B cell (primary cell): ENCODE data around the gene MRPL16. TPM values are rescaled to one million over a fixed set of nuclear protein-coding genes. Genes with fewer than 3 reads are reported as not detected.

Experiments used
- ATAC-seq: fragments of 200-7000 bp; cut with Tn5 transposase; one replicate; pipeline ENCODE4 v1.10.0; 2021; ENCODE audit warnings: low read depth, mild to moderate bottlenecking, moderate number of reproducible peaks, moderate library complexity
- CTCF ChIA-PET: fragments of 350-600 bp; sonication (Branson Sonifier 250); formaldehyde crosslinking; loops from one replicate; lab custom pipeline; 2021; ENCODE audit warnings: antibody characterized with exemption, inconsistent platforms; lab: Charles Lee
- POLR2A ChIA-PET: fragments of 350-600 bp; sonication (Branson Sonifier 250); formaldehyde crosslinking; loops from one replicate; lab custom pipeline; 2021; ENCODE audit warnings: antibody characterized with exemption; lab: Charles Lee
- DNase-seq: peaks from one replicate; pipeline ENCODE4 v3.0.0; 2013
- H2AFZ ChIP-seq: 2 replicates; pipeline ENCODE4 v1.6.1; 2012; ENCODE audit warnings: mild to moderate bottlenecking, low read depth, low read length; ENCODE audit not compliant: insufficient read depth, poor library complexity, severe bottlenecking
- H3K27ac ChIP-seq, 2 donors: 1 replicate in 1 of 2; 2 replicates in 1 of 2; pipeline ENCODE4 v1.5.1; 2012 to 2013; ENCODE audit warnings: low read length in 2 of 2, mild to moderate bottlenecking in 2 of 2, moderate library complexity in 1 of 2
- H3K27me3 ChIP-seq, 4 experiments: fragments of 200-600 bp in 1 of 4; sonication (generic) in 1 of 4; replicated peaks in 1 of 4; 1 replicate in 2 of 4; 2 replicates in 2 of 4; pipeline versions ENCODE4 v1.6.1 to v1.7.0; 2013 to 2016; ENCODE audit warnings: low read length in 3 of 4, mild to moderate bottlenecking in 2 of 4, mixed read lengths in 1 of 4, moderate library complexity in 1 of 4; ENCODE audit not compliant: insufficient read depth in 4 of 4, control insufficient read depth in 3 of 4; ENCODE audit errors: control extremely low read depth in 1 of 4
- H3K36me3 ChIP-seq, 2 experiments: replicated peaks in 1 of 2; 1 replicate in 1 of 2; 2 replicates in 1 of 2; pipeline versions ENCODE4 v1.6.1 to v1.7.1; 2013; ENCODE audit warnings: low read length in 1 of 2; ENCODE audit not compliant: insufficient read depth in 2 of 2, control insufficient read depth in 1 of 2; ENCODE audit errors: control extremely low read depth in 1 of 2, extremely low read depth in 1 of 2
- H3K4me1 ChIP-seq, 2 donors: fragments of 200-600 bp in 1 of 2; sonication (generic) in 1 of 2; 1 replicate in 1 of 2; 2 replicates in 1 of 2; pipeline versions ENCODE4 v1.5.1 to v1.6.1; 2013 to 2017; ENCODE audit warnings: low read length in 2 of 2; ENCODE audit not compliant: control insufficient read depth in 2 of 2, insufficient read depth in 2 of 2
- H3K4me2 ChIP-seq: replicated peaks from 2 replicates; pipeline ENCODE3; 2012; ENCODE audit warnings: mild to moderate bottlenecking, low read depth, low read length; ENCODE audit not compliant: poor library complexity, severe bottlenecking
- H3K4me3 ChIP-seq, 5 experiments: fragments of 200-600 bp in 1 of 5; sonication (generic) in 1 of 5; 1 replicate in 3 of 5; 2 replicates in 2 of 5; pipeline versions ENCODE4 v1.5.1 to v1.7.0; 2011 to 2016; ENCODE audit warnings: low read length in 4 of 5, mild to moderate bottlenecking in 4 of 5, low read depth in 2 of 5, control low read depth in 1 of 5, moderate library complexity in 1 of 5; ENCODE audit not compliant: insufficient read depth in 1 of 5; ENCODE audit errors: control extremely low read depth in 1 of 5, extremely low read depth in 1 of 5
- H3K79me2 ChIP-seq: fragments of 200-600 bp; sonication (generic); one replicate; pipeline ENCODE4 v1.6.0; 2016; ENCODE audit warnings: low read length; ENCODE audit not compliant: control insufficient read depth, insufficient read depth
- H3K9ac ChIP-seq: fragments of 200-600 bp; sonication (generic); 2 replicates; pipeline ENCODE4 v1.6.1; 2017; ENCODE audit warnings: mild to moderate bottlenecking, low read length, moderate library complexity
- H3K9me3 ChIP-seq, 3 donors: one replicate each; pipeline versions ENCODE4 v1.6.1 to v1.7.1; 2013; ENCODE audit warnings: low read length in 2 of 3; ENCODE audit not compliant: control insufficient read depth in 2 of 3, insufficient read depth in 1 of 3; ENCODE audit errors: control extremely low read depth in 1 of 3
- H4K20me1 ChIP-seq: 2 replicates; pipeline ENCODE4 v1.6.0; 2012; ENCODE audit warnings: mild to moderate bottlenecking, low read length; ENCODE audit not compliant: insufficient read depth, control insufficient read depth, poor library complexity, severe bottlenecking
- H3K27ac Mint-ChIP-seq: one replicate; pipeline ENCODE4 v1.8.0; 2021; ENCODE audit warnings: mixed read lengths
- H3K27me3 Mint-ChIP-seq: one replicate; pipeline ENCODE4 v1.8.0; 2021; ENCODE audit warnings: mixed read lengths
- H3K4me1 Mint-ChIP-seq: one replicate; pipeline ENCODE4 v1.8.0; 2021; ENCODE audit warnings: mixed read lengths
- H3K4me3 Mint-ChIP-seq: one replicate; pipeline ENCODE4 v1.8.0; 2021; ENCODE audit warnings: mixed read lengths
- H3K9me3 Mint-ChIP-seq: one replicate; pipeline ENCODE4 v1.8.0; 2022; ENCODE audit warnings: mixed read lengths; ENCODE audit not compliant: insufficient read depth
- EZH2 ChIP-seq: IDR thresholded peaks from 2 replicates; pipeline ENCODE4 v1.6.1; 2012; ENCODE audit warnings: borderline replicate concordance, low read depth, mild to moderate bottlenecking, moderate library complexity, low read length; ENCODE audit not compliant: insufficient read depth, poor library complexity, severe bottlenecking
- WGBS: methylation state at CpG from one replicate; pipeline ENCODE4 v1.1.5; 2013; ENCODE audit warnings: missing lambda C conversion rate; ENCODE audit not compliant: insufficient coverage; 5-methylcytosine and 5-hydroxymethylcytosine counted together
- intact Hi-C: fragments of 100-400 bp; cut with micrococcal nuclease; formaldehyde crosslinking; loops from one replicate; pipeline ENCODE4 v1.10.0; 2022
- polyA plus RNA-seq: library from polyadenylated mRNA; depleted of rRNA; stranded (reverse); fragments of >200 nt; gene quantifications from 2 replicates; pipeline ENCODE4 v1.2.3, GENCODE V29; 2012
- total RNA-seq, 2 donors: library from RNA; stranded (reverse); fragments of 120-200 nt in 1 of 2; gene quantifications; 1 replicate in 1 of 2; 2 replicates in 1 of 2; pipeline versions ENCODE4 v1.2.3 to v1.2.4, GENCODE V29; 2013 to 2022
- TF ChIP-seq, protein P1 (sequence below): fragments of 200-600 bp; IDR thresholded peaks from one replicate; pipeline ENCODE4 v1.8.0; 2022; ENCODE audit warnings: antibody characterized with exemption, mild to moderate bottlenecking

The MRPL16 gene
- total and polyA plus RNA-seq, 2 donors (not counting 1 experiment from before 2014, with no cell fraction given), result 38.3 to 41.0 TPM

GRCh38 chr11:59783632-59784090 is 26.9 kb downstream of the MRPL16 start:
- Histone ChIP-seq H4K20me1 (no peaks in the 10 kb centered on the region), H3K9me3 (no peaks in the 10 kb centered on the region), H3K79me2 (no peaks in the 10 kb centered on the region), H3K4me2 (no peak overlapping the region), H3K27ac (no peak overlapping the region), H3K4me1 (no peaks in the 10 kb centered on the region), H3K4me3 (no peak overlapping the region), H3K27me3 (no peaks in the 10 kb centered on the region), H2AFZ (no peak overlapping the region), H3K9ac (no peak overlapping the region), H3K36me3 (peaks cover 0 to 3% of the 10 kb centered on the region in 2 experiments)
- H3K4me3 Mint-ChIP-seq, result no peak overlapping the region
- DNase-seq (no peak), ATAC-seq (no peak)
- 82% methylated on average over 4 of the region's 4 CpGs for WGBS
- H3K9me3 Mint-ChIP-seq, result no peaks in the 10 kb centered on the region
- ChIA-PET POLR2A (no interaction called here), CTCF (interaction anchor here (1.8 kb wide), 1 partner anchor 18 kb away, joined by 8 read pairs; no protein-coding TSS in a partner anchor)
- no peak overlapping the region for H3K27ac Mint-ChIP-seq
- TF ChIP-seq EZH2, result no peak
- TF ChIP-seq, protein P1, sequence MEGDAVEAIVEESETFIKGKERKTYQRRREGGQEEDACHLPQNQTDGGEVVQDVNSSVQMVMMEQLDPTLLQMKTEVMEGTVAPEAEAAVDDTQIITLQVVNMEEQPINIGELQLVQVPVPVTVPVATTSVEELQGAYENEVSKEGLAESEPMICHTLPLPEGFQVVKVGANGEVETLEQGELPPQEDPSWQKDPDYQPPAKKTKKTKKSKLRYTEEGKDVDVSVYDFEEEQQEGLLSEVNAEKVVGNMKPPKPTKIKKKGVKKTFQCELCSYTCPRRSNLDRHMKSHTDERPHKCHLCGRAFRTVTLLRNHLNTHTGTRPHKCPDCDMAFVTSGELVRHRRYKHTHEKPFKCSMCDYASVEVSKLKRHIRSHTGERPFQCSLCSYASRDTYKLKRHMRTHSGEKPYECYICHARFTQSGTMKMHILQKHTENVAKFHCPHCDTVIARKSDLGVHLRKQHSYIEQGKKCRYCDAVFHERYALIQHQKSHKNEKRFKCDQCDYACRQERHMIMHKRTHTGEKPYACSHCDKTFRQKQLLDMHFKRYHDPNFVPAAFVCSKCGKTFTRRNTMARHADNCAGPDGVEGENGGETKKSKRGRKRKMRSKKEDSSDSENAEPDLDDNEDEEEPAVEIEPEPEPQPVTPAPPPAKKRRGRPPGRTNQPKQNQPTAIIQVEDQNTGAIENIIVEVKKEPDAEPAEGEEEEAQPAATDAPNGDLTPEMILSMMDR, result no peak
- intact Hi-C loops, result no loop called here
- no peaks in the 10 kb centered on the region for H3K27me3 Mint-ChIP-seq
- H3K4me1 Mint-ChIP-seq, result peaks cover 3% of the 10 kb centered on the region

DNA sequence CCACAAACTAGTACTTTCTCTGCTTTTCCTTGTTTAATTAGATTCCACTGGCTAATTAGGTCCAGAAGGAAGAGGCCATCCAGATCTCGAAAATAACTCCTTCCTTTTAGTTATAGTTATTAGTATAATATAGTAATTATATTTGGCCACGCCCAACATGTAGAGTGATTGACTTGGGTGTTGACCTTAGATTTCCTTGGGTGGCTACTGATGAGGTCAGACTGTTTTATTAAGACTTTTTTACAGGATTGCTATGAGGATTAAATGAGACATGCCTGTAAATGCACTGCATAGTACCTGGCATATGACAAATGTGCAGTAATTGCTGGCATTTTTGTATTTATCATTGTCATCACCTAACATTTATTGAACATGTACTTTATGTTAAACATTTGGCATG is 28.5 kb downstream of the MRPL16 start:
- no peak for ATAC-seq
- H3K4me1 Mint-ChIP-seq, result peaks cover 3% of the 10 kb centered on the region
- Histone ChIP-seq H3K4me2 (no peak overlapping the region), H2AFZ (no peak overlapping the region), H4K20me1 (no peaks in the 10 kb centered on the region), H3K27ac (no peak overlapping the region), H3K79me2 (no peaks in the 10 kb centered on the region), H3K4me3 (no peak overlapping the region), H3K9me3 (no peaks in the 10 kb centered on the region), H3K36me3 (peaks cover 0 to 3% of the 10 kb centered on the region in 2 experiments), H3K4me1 (no peaks in the 10 kb centered on the region), H3K27me3 (no peaks in the 10 kb centered on the region), H3K9ac (no peak overlapping the region)
- CTCF ChIA-PET, result no interaction called here
- H3K9me3 Mint-ChIP-seq, result no peaks in the 10 kb centered on the region
- no CpG with 5 or more reads among the region's 2 CpGs for WGBS
- intact Hi-C loops, result no loop called here
- TF ChIP-seq EZH2, result no peak
- TF ChIP-seq, protein P1, result no peak
- H3K4me3 Mint-ChIP-seq, result no peak overlapping the region
- no peaks in the 10 kb centered on the region for H3K27me3 Mint-ChIP-seq
- POLR2A ChIA-PET, result no interaction called here
- no peak overlapping the region for H3K27ac Mint-ChIP-seq
- no peak for DNase-seq
